Stomach smooth muscle (tissue), 2 donors: ENCODE results near the gene MT1HL1.

Experiments used
- H3K27ac ChIP-seq: one replicate; pipeline ENCODE4 v1.7.0; 2013; ENCODE audit warnings: mild to moderate bottlenecking, low read length, inconsistent platforms
- H3K27me3 ChIP-seq, 2 donors: one replicate each; pipeline ENCODE4 v1.7.0; 2013; ENCODE audit warnings: low read length in 2 of 2; ENCODE audit not compliant: insufficient read depth in 2 of 2, control insufficient read depth in 1 of 2
- H3K36me3 ChIP-seq, 2 donors: one replicate each; pipeline ENCODE4 v1.7.0; 2013; ENCODE audit warnings: low read length in 2 of 2; ENCODE audit not compliant: control insufficient read depth in 2 of 2, insufficient read depth in 2 of 2
- H3K4me1 ChIP-seq: one replicate; pipeline ENCODE4 v1.7.0; 2013; ENCODE audit warnings: low read length; ENCODE audit not compliant: control insufficient read depth, insufficient read depth
- H3K4me3 ChIP-seq, 2 donors: one replicate each; pipeline ENCODE4 v1.7.0; 2013; ENCODE audit warnings: low read length in 2 of 2
- H3K9ac ChIP-seq, 2 donors: one replicate each; pipeline ENCODE4 v1.7.0; 2013; ENCODE audit warnings: low read length in 2 of 2, mild to moderate bottlenecking in 1 of 2
- H3K9me3 ChIP-seq, 2 donors: one replicate each; pipeline ENCODE4 v1.7.0; 2013; ENCODE audit warnings: low read length in 2 of 2; ENCODE audit not compliant: control insufficient read depth in 2 of 2
- donor health status: healthy.
- donor health status: Pancreatic carcinoma.

Gene MT1HL1

GRCh38 chr1:237040823-237041222, 36.6 kb upstream of the MT1HL1 start:
- H3K9me3 ChIP-seq = no peaks in the 10 kb centered on the region
- no peak overlapping the region for H3K9ac ChIP-seq
- H3K4me3 ChIP-seq = no peak overlapping the region
- H3K27ac ChIP-seq = no peak overlapping the region
- H3K4me1 ChIP-seq = peaks cover 11% of the 10 kb centered on the region
- no peaks in the 10 kb centered on the region for H3K27me3 ChIP-seq
- H3K36me3 ChIP-seq = no peaks in the 10 kb centered on the region

DNA sequence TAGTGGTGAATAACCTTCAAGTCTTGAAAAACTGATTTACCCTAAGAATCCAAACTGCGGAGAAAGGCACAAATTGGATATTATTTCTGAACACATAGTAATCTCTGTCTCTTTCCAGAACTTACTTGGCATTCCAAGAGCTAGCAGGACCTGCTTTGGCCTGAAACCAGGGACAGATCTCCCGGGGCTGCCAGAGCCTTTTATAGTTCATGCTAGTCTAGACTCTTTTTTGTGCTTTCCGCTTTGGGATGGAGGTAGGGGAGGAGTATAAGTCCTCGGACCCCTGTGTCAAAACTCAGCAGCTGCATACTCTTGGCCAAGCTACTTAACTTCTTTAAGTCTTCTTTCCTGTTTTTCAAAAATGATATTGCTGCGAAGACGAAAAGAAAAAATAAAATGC, 34.0 kb upstream of the MT1HL1 start:
- Histone ChIP-seq H3K4me1 (peaks cover 3% of the 10 kb centered on the region), H3K9me3 (no peaks in the 10 kb centered on the region), H3K36me3 (no peaks in the 10 kb centered on the region), H3K27ac (no peak overlapping the region), H3K27me3 (no peaks in the 10 kb centered on the region), H3K9ac (no peak overlapping the region), H3K4me3 (no peak overlapping the region)

DNA sequence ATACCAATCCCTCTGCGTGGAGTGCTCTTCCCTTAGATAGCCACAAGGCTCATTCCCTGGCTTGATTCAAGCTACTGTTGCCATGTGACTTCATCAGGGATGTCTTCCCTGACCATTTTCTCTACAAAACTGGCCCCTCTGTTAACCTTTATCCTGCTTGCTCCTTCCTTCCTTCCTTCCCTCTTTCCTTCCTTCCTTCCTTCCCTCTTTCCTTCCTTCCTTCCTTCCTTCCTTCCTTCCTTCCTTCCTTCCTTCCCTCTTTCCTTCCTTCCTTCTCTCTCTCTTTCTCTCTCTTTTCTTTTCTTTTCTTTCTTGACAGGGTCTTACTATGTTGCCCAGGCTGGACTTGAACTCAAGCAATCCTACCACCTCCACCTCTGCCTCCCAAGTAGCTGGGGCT, 31.5 kb upstream of the MT1HL1 start:
- Histone ChIP-seq H3K27me3 (no peaks in the 10 kb centered on the region), H3K4me1 (no peaks in the 10 kb centered on the region), H3K9me3 (no peaks in the 10 kb centered on the region)

GRCh38 chr1:237033804-237034203, 29.6 kb upstream of the MT1HL1 start:
- Histone ChIP-seq H3K27ac (no peak overlapping the region), H3K27me3 (no peaks in the 10 kb centered on the region), H3K4me3 (no peak overlapping the region), H3K36me3 (no peaks in the 10 kb centered on the region), H3K9me3 (no peaks in the 10 kb centered on the region), H3K9ac (no peak overlapping the region), H3K4me1 (no peaks in the 10 kb centered on the region)

More for the DNA sequence above, 31.5 kb upstream of the MT1HL1 start:
- no peaks in the 10 kb centered on the region for H3K36me3 ChIP-seq
- H3K27ac ChIP-seq = no peak overlapping the region
- H3K9ac ChIP-seq = no peak overlapping the region
- no peak overlapping the region for H3K4me3 ChIP-seq

DNA sequence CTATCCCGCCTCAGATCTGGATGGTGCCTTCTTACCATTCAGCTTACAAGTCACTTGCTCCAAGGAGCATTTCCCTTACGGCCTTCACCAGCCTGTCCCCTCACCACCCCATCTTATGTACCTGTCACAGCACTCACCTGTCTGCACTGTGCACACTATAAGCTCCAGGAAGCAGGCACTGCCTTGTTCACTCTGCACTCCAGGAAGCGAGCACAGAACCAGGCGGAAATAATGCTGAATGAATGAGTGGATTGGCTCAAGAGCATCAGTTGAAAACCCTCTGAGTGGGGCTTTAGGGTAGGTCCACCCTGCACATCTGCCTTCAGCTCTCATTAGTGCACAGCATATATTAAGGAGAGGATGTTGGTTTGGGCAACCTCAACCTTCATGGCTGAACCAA, 28.8 kb upstream of the MT1HL1 start:
- H3K36me3 ChIP-seq = no peaks in the 10 kb centered on the region
- no peak overlapping the region for H3K27ac ChIP-seq
- no peak overlapping the region for H3K9ac ChIP-seq
- H3K27me3 ChIP-seq = no peaks in the 10 kb centered on the region
- H3K4me3 ChIP-seq = no peak overlapping the region
- no peaks in the 10 kb centered on the region for H3K4me1 ChIP-seq
- no peaks in the 10 kb centered on the region for H3K9me3 ChIP-seq

GRCh38 chr1:237032029-237032428, 27.8 kb upstream of the MT1HL1 start:
- Histone ChIP-seq H3K9me3 (no peaks in the 10 kb centered on the region), H3K27ac (no peak overlapping the region), H3K9ac (no peak overlapping the region), H3K36me3 (no peaks in the 10 kb centered on the region), H3K27me3 (no peaks in the 10 kb centered on the region), H3K4me1 (no peaks in the 10 kb centered on the region), H3K4me3 (no peak overlapping the region)

DNA sequence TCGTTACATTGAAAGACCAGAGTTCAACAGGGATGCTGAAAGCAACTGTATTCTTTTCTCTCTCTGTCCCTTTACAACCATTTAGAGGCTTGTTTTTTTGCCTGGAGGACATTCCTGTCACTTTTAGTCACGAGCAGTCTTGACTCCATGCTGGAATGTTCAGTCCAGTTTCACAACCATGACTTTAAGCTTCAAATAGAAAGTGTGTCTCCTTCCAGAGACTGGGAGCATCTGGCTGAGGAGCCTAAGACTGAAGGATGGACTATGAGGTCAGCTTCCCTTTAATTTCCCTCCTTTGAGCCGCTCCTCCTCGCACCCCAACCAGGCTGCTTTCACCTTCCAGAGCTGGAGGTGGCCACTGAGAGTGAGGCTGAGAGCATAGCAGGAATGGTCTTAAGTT, 27.2 kb upstream of the MT1HL1 start:
- no peaks in the 10 kb centered on the region for H3K9me3 ChIP-seq
- no peaks in the 10 kb centered on the region for H3K4me1 ChIP-seq
- H3K9ac ChIP-seq = no peak overlapping the region
- no peaks in the 10 kb centered on the region for H3K36me3 ChIP-seq
- no peaks in the 10 kb centered on the region for H3K27me3 ChIP-seq
- no peak overlapping the region for H3K4me3 ChIP-seq
- H3K27ac ChIP-seq = no peak overlapping the region

DNA sequence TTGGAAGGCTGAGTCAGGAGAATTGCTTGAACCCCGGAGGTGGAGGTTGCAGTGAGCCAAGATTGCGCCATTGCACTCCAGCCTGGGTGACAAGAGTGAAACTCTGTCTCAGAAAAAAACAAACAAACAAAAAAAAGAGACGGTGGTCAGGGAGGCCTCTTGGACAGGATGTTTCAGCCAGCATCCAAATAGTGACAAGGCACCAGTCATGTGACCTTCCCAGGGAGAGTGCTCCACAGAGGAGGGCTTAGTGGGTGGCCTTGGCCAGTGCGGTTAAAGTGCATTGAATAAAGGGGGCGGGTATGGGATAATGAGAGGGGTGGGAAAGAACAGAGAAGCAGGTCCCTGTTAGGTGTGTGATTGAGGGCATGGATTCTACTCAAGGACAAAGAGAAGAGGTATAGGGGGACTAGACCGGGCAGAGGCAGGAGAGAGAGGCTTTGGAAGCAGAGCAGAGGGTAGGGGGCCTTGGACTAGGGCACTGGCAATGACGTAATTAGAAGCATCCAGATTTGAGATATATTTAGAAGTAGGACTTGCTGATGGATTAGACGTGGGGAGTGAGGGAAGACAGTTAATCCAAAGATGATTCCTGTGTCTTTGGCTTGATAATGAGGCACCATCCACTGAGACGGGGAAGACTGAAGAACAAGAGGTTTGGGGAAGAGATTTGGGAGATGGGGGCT, 25.8 kb upstream of the MT1HL1 start:
- Histone ChIP-seq H3K9ac (no peak overlapping the region), H3K27ac (no peak overlapping the region), H3K9me3 (no peaks in the 10 kb centered on the region), H3K36me3 (no peaks in the 10 kb centered on the region), H3K4me3 (no peak overlapping the region), H3K4me1 (no peaks in the 10 kb centered on the region), H3K27me3 (no peaks in the 10 kb centered on the region)

DNA sequence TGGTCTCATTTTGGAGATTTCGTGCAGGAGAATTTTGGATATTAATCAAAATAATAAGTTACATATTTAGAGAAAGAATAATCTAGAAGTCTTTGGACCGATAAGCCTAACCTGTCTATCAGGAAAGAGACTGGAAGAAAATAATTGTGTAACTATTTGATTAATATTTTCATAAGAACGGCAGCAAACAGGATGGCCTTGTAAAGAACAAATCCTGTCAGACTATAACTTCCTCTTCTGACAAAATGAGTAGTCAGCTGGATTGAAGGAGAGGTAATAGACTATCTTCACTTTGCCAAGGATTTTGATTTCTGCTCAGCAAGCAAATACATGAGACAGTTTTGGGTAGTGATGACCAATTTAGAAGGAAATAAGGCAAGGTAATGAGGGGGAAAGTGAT, 25.0 kb upstream of the MT1HL1 start:
- Histone ChIP-seq H3K9ac (no peak overlapping the region), H3K27me3 (no peaks in the 10 kb centered on the region), H3K4me3 (no peak overlapping the region), H3K4me1 (no peaks in the 10 kb centered on the region), H3K9me3 (no peaks in the 10 kb centered on the region), H3K36me3 (no peaks in the 10 kb centered on the region), H3K27ac (no peak overlapping the region)

- Histone ChIP-seq H3K9ac (no peak overlapping the region), H3K4me3 (no peak overlapping the region), H3K4me1 (no peaks in the 10 kb centered on the region), H3K27me3 (no peaks in the 10 kb centered on the region), H3K9me3 (no peaks in the 10 kb centered on the region), H3K36me3 (no peaks in the 10 kb centered on the region), H3K27ac (no peak overlapping the region)
These were observed 21.3 kb upstream of the MT1HL1 start for GRCh38 chr1:237025358-237026074.

DNA sequence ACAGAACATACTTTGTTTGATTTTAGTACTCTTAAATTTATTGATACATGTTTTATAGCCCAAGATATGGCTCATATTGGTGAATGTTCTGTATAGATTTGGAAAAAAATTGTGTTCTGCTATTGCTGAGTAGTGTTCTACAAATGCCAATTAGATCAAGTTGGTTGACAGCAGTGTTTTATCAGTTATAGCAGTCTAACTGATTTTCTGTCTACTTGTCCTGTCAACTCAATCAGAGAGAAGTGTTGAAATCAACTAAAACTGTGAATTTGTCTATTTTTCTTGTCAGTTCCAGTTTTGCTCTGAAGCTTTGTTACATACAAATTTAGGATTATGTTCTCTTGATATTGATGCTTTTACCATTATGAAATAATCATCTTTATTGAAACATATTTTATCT, 14.7 kb upstream of the MT1HL1 start:
- Histone ChIP-seq H3K27me3 (no peaks in the 10 kb centered on the region), H3K4me3 (no peak overlapping the region)

More for the DNA sequence above, 14.7 kb upstream of the MT1HL1 start:
- no peak overlapping the region for H3K9ac ChIP-seq
- H3K36me3 ChIP-seq = no peaks in the 10 kb centered on the region
- H3K4me1 ChIP-seq = peaks cover under 1% of the 10 kb centered on the region
- H3K27ac ChIP-seq = no peak overlapping the region
- H3K9me3 ChIP-seq = no peaks in the 10 kb centered on the region
